K562 (cell line): Measurements from ENCODE around the gene TAF1B.

Experiments used
- CREB1 ChIP-seq, 2 experiments: sonication (generic) in 1 of 2; formaldehyde crosslinking in 1 of 2; IDR thresholded peaks; 2 replicates each; pipeline versions ENCODE4 v1.6.1 to v1.8.0; 2012 to 2022; ENCODE audit warnings: inconsistent platforms in 1 of 2, mild to moderate bottlenecking in 1 of 2, missing genetic modification reagents in 1 of 2, moderate library complexity in 1 of 2
- DNMT1 ChIP-seq: fragments of 450-650 bp; IDR thresholded peaks from 2 replicates; pipeline ENCODE4 v1.6.1; 2016; ENCODE audit warnings: antibody characterized with exemption, mild to moderate bottlenecking
- EZH2 ChIP-seq: IDR thresholded peaks from 2 replicates; pipeline ENCODE4 v1.6.1; 2012; ENCODE audit warnings: low read depth, mild to moderate bottlenecking, inconsistent platforms, low read length, borderline replicate concordance
- FOXK1 ChIP-seq: sonication (generic); formaldehyde crosslinking; IDR thresholded peaks from 2 replicates; pipeline ENCODE4 v1.8.0; 2022; ENCODE audit warnings: missing genetic modification reagents, mild to moderate bottlenecking, borderline replicate concordance
- FOXM1 ChIP-seq, 2 experiments: fragments of 450-650 bp in 1 of 2; sonication (generic) in 1 of 2; formaldehyde crosslinking in 1 of 2; IDR thresholded peaks; 2 replicates each; pipeline versions ENCODE4 v1.6.1 to v1.9.0; 2017 to 2022; ENCODE audit warnings: low read depth in 2 of 2, mild to moderate bottlenecking in 2 of 2, missing genetic modification reagents in 1 of 2, moderate library complexity in 1 of 2
- RCOR1 ChIP-seq, 2 experiments: IDR thresholded peaks; 2 replicates each; pipeline ENCODE4 v1.6.1; 2012; ENCODE audit warnings: low read depth in 2 of 2, low read length in 2 of 2, borderline replicate concordance in 1 of 2, improper control_type of control experiment in 1 of 2
- STAG1 ChIP-seq: sonication (generic); formaldehyde crosslinking; IDR thresholded peaks from 2 replicates; pipeline ENCODE4 v1.5.0; 2020; ENCODE audit warnings: missing genetic modification reagents, borderline replicate concordance
- TARDBP ChIP-seq: fragments of 450-650 bp; IDR thresholded peaks from 2 replicates; pipeline ENCODE4 v1.6.1; 2016
- XRCC5 ChIP-seq: fragments of 200-400 bp; formaldehyde crosslinking; IDR thresholded peaks from 2 replicates; pipeline ENCODE4 v1.6.1; 2017; ENCODE audit warnings: low read depth, mild to moderate bottlenecking, low read length
- ZSCAN29 ChIP-seq: fragments of 450-650 bp; IDR thresholded peaks from 2 replicates; pipeline ENCODE4 v1.6.1; 2017
- TF ChIP-seq, protein P1 (sequence below): sonication (generic); formaldehyde crosslinking; IDR thresholded peaks from 2 replicates; pipeline ENCODE4 v1.9.0; 2022; ENCODE audit warnings: mild to moderate bottlenecking, missing genetic modification reagents
- TF ChIP-seq, protein P2 (sequence below): fragments of 250-450 bp; sonication (Bioruptor Pico); IDR thresholded peaks from 2 replicates; pipeline ENCODE4 v1.4.0; 2020

DNA sequence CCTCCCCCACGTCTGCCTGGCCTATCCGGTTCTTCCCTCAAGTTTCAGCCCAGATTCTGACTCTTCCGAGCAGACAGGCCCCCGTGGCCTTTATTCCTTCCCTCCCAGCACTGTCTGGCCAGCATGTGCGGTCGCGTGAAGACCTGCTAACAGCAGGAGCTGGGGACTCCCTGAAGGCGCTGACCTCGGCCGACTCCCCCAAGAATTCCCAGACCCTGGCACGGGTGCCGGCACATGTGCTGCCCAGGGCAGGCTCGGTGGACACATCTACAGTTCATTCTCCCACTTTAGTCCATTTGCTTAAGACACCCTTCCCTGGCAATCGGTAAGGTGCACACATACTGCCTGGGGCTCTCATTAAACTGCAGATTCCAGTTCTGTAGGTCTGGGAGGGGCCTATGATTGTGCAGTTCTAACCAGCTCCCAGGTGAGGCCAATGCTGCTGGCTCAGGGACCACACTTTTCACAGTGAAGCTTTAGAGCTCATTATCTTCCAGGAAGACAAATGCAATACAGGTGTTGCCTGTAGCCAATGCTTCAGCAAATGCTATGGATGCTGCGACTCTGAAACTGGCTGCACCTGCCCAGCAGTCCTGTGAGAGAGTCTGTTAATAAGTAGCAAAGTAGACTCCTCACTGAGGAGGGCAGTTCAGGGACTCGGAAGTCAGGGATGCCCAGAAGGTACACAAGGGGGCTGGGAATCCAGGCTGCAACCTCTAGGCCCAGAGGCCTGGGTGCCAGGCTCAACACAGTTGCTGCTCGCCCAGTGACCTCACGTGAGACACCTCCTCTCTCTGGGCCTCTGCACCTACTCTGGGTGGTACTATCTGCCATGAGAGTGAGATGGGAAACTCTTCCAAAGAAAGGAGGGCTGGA, 45.4 kb upstream of the TAF1B start:
- no peak for TF ChIP-seq EZH2
- no peak for TF ChIP-seq RCOR1 (IDR thresholded peaks at IDR 0.05; ENCODE audit: borderline replicate concordance in 1 of 2, low read depth in 2 of 2, low read length in 2 of 2)
- no peak for TF ChIP-seq DNMT1
- TF ChIP-seq XRCC5: no peak
- TF ChIP-seq, protein P1, sequence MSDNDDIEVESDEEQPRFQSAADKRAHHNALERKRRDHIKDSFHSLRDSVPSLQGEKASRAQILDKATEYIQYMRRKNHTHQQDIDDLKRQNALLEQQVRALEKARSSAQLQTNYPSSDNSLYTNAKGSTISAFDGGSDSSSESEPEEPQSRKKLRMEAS (CRISPR knock-in tag): no peak
- TF ChIP-seq TARDBP: no peak
- no peak for TF ChIP-seq FOXK1
- no peak for TF ChIP-seq ZSCAN29
- no peak for TF ChIP-seq STAG1 (CRISPR knock-in tag)
- no peak for TF ChIP-seq FOXM1 (IDR thresholded peaks at IDR 0.05; ENCODE audit: low read depth)
- no peak for TF ChIP-seq FOXM1 (CRISPR knock-in tag; IDR thresholded peaks at IDR 0.05; ENCODE audit: low read depth)
- TF ChIP-seq, protein P2, sequence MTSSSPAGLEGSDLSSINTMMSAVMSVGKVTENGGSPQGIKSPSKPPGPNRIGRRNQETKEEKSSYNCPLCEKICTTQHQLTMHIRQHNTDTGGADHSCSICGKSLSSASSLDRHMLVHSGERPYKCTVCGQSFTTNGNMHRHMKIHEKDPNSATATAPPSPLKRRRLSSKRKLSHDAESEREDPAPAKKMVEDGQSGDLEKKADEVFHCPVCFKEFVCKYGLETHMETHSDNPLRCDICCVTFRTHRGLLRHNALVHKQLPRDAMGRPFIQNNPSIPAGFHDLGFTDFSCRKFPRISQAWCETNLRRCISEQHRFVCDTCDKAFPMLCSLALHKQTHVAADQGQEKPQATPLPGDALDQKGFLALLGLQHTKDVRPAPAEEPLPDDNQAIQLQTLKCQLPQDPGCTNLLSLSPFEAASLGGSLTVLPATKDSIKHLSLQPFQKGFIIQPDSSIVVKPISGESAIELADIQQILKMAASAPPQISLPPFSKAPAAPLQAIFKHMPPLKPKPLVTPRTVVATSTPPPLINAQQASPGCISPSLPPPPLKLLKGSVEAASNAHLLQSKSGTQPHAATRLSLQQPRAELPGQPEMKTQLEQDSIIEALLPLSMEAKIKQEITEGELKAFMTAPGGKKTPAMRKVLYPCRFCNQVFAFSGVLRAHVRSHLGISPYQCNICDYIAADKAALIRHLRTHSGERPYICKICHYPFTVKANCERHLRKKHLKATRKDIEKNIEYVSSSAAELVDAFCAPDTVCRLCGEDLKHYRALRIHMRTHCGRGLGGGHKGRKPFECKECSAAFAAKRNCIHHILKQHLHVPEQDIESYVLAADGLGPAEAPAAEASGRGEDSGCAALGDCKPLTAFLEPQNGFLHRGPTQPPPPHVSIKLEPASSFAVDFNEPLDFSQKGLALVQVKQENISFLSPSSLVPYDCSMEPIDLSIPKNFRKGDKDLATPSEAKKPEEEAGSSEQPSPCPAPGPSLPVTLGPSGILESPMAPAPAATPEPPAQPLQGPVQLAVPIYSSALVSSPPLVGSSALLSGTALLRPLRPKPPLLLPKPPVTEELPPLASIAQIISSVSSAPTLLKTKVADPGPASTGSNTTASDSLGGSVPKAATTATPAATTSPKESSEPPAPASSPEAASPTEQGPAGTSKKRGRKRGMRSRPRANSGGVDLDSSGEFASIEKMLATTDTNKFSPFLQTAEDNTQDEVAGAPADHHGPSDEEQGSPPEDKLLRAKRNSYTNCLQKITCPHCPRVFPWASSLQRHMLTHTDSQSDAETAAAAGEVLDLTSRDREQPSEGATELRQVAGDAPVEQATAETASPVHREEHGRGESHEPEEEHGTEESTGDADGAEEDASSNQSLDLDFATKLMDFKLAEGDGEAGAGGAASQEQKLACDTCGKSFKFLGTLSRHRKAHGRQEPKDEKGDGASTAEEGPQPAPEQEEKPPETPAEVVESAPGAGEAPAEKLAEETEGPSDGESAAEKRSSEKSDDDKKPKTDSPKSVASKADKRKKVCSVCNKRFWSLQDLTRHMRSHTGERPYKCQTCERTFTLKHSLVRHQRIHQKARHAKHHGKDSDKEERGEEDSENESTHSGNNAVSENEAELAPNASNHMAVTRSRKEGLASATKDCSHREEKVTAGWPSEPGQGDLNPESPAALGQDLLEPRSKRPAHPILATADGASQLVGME (CRISPR knock-in tag): no peak
- TF ChIP-seq CREB1 (IDR thresholded peaks at IDR 0.05): no peak
- TF ChIP-seq CREB1 (CRISPR knock-in tag; IDR thresholded peaks at IDR 0.05): no peak
